SK-N-MC (cell line): ENCODE data around the gene SIT1.
A peak's percentile ranks its signal among the peaks of the same experiment; 100 is the strongest.

ENCODE experiments used
- EZH2 ChIP-seq: fragments of 200-600 bp; sonication (generic); IDR thresholded peaks from one replicate; pipeline ENCODE4 v1.6.1; 2017; ENCODE audit warnings: antibody characterized with exemption
- POLR2AphosphoS5 ChIP-seq: IDR thresholded peaks from 2 replicates; pipeline ENCODE4 v1.6.1; 2012; ENCODE audit warnings: mild to moderate bottlenecking, low read depth, low read length, borderline replicate concordance

DNA sequence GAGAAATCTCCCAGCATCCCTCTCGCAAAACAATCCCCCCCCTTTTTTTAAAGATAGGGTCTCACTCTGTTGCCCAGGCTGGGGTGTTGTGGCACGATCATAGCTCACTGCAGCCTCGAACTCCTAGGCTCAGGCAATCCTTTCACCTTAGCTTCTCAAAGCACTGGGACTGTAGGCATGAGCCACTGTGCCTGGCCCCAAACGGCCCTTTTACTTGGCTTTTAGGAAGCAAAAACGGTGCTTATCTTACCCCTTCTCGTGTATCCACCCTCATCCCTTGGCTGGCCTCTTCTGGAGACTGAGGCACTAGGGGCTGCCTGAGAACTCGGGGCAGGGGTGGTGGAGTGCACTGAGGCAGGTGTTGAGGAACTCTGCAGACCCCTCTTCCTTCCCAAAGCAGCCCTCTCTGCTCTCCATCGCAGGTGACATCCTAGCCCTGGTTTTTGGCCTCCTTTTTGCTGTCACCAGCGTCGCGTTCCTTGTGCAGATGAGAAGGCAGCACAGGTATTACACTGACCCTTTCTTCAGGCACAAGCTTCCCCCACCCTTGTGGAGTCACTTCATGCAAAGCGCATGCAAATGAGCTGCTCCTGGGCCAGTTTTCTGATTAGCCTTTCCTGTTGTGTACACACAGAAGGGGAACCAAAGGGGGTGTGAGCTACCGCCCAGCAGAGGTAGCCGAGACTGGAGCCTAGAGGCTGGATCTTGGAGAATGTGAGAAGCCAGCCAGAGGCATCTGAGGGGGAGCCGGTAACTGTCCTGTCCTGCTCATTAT is 29.8 kb upstream of the SIT1 start:
- TF ChIP-seq POLR2AphosphoS5, result peak; percentile 14; the same call in 1 of the 2 replicates
- TF ChIP-seq EZH2, result no peak
